Measurements from ENCODE around the gene GLIPR2. TPM values are rescaled to one million over a fixed set of nuclear protein-coding genes. Genes with fewer than 3 reads are reported as not detected.

GLIPR2 gene
- total and polyA plus RNA-seq, 2 of the 13 experiments (the other 11 are each of a cell fraction or from before 2014, with no cell fraction given), result 0.08 to 0.42 TPM

GRCh38 chr9:36134761-36135505 is 1.6 kb upstream of the GLIPR2 start:
- H2AFZ ChIP-seq (ENCODE audit: low read length), result no peak overlapping the region
- CTCF ChIA-PET (ENCODE audit: low intra/inter-chr PET ratio, low total read pairs), result no interaction called here
- no peak overlapping the region for H3K4me2 ChIP-seq (ENCODE audit: low read depth, low read length)
- no peaks in the 10 kb centered on the region for H4K20me1 ChIP-seq (ENCODE audit: insufficient read depth, low read length)
- H3K27me3 ChIP-seq (ENCODE audit: control insufficient read depth in 1 of 2, insufficient read depth in 2 of 2, low read length in 2 of 2), result peaks cover 16 to 54% of the 10 kb centered on the region in 2 experiments
- BruUV-seq (replicated peaks), result no TSS peak
- H3K4me3 ChIP-seq (replicated peaks in 1 of 3; ENCODE audit: insufficient read depth in 1 of 3, low read depth in 2 of 3, low read length in 3 of 3), result no peak overlapping the region
- in situ Hi-C loops (cut with HindIII; ENCODE audit: extremely low pct_ligation_motif_present, low pct_unique_long_range_greater_than_20kb) (no loop called here), intact Hi-C loops (cut with micrococcal nuclease; ENCODE audit: unreplicated experiment) (no loop called here)
- H3K4me1 ChIP-seq (ENCODE audit: insufficient read depth, low read length), result peaks cover 16% of the 10 kb centered on the region
- no peak overlapping the region for H3K27ac ChIP-seq (ENCODE audit: extremely low read length, insufficient read depth, low read length)
- TF ChIP-seq ZNF850 (CRISPR knock-in tag; conservative IDR thresholded peaks at IDR 0.05) (no peak), ZNF225 (CRISPR knock-in tag; IDR thresholded peaks at IDR 0.05) (no peak), ZNF839 (CRISPR knock-in tag; IDR thresholded peaks at IDR 0.05; ENCODE audit: borderline replicate concordance) (no peak), ZNF816 (CRISPR knock-in tag; IDR thresholded peaks at IDR 0.05; ENCODE audit: borderline replicate concordance) (no peak), ZNF367 (CRISPR knock-in tag; IDR thresholded peaks at IDR 0.05; ENCODE audit: borderline replicate concordance) (no peak), KLF15 (CRISPR knock-in tag; IDR thresholded peaks at IDR 0.05; ENCODE audit: borderline replicate concordance) (no peak), ZBTB34 (CRISPR knock-in tag; IDR thresholded peaks at IDR 0.05) (no peak), ZNF639 (CRISPR knock-in tag; conservative IDR thresholded peaks at IDR 0.05) (no peak), ZNF432 (CRISPR knock-in tag; IDR thresholded peaks at IDR 0.05; ENCODE audit: borderline replicate concordance) (no peak), SYNCRIP (IDR thresholded peaks at IDR 0.05; ENCODE audit: insufficient read depth, low read depth, low read length) (no peak), ETS1 (CRISPR knock-in tag; IDR thresholded peaks at IDR 0.05) (no peak), YEATS2 (CRISPR knock-in tag; IDR thresholded peaks at IDR 0.05; ENCODE audit: borderline replicate concordance) (no peak), REL (CRISPR knock-in tag; conservative IDR thresholded peaks at IDR 0.05) (no peak), NFE2 (CRISPR knock-in tag; IDR thresholded peaks at IDR 0.05) (no peak), ZNF792 (CRISPR knock-in tag; IDR thresholded peaks at IDR 0.05) (no peak), ZNF580 (CRISPR knock-in tag; IDR thresholded peaks at IDR 0.05; ENCODE audit: borderline replicate concordance, low read depth) (no peak), ZNF674 (CRISPR knock-in tag; IDR thresholded peaks at IDR 0.05; ENCODE audit: low read depth) (no peak)
- H3K9me3 ChIP-seq (ENCODE audit: low read length), result no peaks in the 10 kb centered on the region
- WGBS (ENCODE audit: low lambda C conversion rate), result 34% methylated on average over 9 of the region's 9 CpGs
- ATAC-seq, result no peak
- no peak overlapping the region for H3K9ac ChIP-seq (ENCODE audit: insufficient read depth, low read depth, low read length)
- DNase-seq (ENCODE audit: low spot score), result no peak
- H3K36me3 ChIP-seq (replicated peaks in 1 of 2; ENCODE audit: control insufficient read depth in 1 of 2, insufficient read depth in 2 of 2, low read length in 2 of 2), result no peaks in the 10 kb centered on the region
- POLR2A ChIA-PET, result no interaction called here
- H3K79me2 ChIP-seq (ENCODE audit: insufficient read depth, low read length), result no peaks in the 10 kb centered on the region
- FAIRE-seq, result no peak
